ELF-1 (cell line): Measurements from ENCODE around the gene SPTLC1.
"Not testable (repeated sequence)": the region's sequence is repeated elsewhere in the genome, so short reads cannot be mapped to it uniquely, and the experiment has no call there.

Experiments used
- DNase-seq: peaks from one replicate; pipeline ENCODE4 v3.0.0-alpha.2; 2016; ENCODE audit warnings: low read depth, low spot score

Gene SPTLC1

GRCh38 chr9:92035146-92035545, 80.1 kb downstream of the SPTLC1 start:
- DNase-seq, result no peak

GRCh38 chr9:92033991-92034390, 81.2 kb downstream of the SPTLC1 start:
- DNase-seq, result no peak

DNA sequence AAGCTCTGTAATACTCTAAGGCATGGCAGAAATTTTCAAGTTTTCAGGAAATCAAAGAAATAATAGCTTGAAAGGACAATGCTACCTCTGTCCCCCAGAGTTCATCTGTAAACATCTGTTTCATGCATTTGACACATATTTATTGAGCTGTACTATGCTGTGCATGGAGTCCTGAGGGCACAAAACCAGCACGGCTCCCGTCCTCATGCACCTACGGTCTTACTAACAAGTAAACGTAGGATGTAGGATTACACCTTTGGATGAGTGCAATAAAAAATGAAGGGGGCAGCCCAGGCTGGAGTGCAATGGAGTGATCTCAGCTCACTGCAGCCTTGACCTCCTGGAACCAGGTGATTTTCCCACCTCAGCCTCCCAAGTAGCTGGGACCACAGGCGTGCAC, 81.9 kb downstream of the SPTLC1 start:
- DNase-seq, result no peak

DNA sequence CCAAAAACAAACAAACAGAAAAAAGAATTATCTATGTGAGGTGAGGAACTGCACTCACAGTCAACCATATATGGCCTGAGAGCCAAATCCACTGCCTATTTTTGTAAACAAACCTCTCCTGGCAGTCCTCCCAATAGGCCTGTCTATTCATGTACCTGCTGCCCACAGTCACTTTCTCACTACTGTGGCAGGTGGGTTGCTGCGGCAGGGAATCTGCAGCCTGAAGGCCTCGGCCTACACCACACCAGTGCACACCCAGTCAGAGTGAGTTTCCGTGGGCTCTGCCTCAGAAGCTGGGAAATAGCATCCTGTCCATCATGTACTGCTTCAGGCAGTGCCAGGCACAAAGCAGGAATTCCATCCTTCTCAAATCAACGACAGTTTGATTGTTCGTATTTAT, 82.3 kb downstream of the SPTLC1 start:
- DNase-seq, result no peak

DNA sequence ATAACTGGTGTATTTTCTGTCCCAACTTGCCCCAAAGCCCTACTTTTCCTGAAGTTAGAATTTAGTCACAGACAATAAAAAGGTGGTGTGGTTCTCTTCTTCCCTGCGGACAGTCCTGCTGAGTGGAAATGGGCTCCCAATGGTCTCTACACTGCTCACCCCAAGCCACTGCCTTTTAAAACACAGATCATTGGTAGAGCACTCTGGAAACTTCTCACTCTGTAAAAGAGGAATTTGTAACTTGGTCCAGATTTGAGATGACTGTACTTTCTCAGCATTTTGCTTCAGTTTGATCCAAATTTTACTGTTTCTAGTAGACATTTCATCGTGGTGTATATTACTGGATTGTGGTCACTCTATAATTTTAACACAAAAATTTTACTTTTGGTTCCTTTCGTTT, 84.8 kb downstream of the SPTLC1 start:
- DNase-seq, result no peak

GRCh38 chr9:92029553-92029952, 85.7 kb downstream of the SPTLC1 start:
- no peak for DNase-seq

GRCh38 chr9:92026206-92027002, 88.8 kb downstream of the SPTLC1 start:
- DNase-seq, result no peak

GRCh38 chr9:92021785-92022541, 93.2 kb downstream of the SPTLC1 start:
- DNase-seq, result not testable (repeated sequence)

DNA sequence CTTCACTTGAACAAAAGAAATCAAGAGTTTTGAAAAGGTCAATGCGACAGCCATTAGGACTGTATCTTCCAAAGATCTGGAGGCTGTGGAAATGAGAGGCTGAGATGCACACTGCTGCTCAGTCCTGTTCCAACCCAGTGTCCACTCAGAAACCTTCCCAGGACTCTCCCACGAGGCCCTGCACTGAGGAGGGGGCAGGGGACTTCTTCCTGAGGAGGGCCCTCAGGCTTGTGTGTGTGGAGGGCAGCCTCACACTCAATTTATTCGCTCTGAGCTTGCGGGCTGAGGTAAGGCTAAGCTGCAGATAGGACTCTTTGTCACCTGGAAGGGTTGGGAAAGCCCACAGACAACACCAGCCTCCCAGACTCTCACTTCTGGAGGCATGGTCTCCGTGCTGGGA, 95.6 kb downstream of the SPTLC1 start:
- DNase-seq, result peak; percentile 27

DNA sequence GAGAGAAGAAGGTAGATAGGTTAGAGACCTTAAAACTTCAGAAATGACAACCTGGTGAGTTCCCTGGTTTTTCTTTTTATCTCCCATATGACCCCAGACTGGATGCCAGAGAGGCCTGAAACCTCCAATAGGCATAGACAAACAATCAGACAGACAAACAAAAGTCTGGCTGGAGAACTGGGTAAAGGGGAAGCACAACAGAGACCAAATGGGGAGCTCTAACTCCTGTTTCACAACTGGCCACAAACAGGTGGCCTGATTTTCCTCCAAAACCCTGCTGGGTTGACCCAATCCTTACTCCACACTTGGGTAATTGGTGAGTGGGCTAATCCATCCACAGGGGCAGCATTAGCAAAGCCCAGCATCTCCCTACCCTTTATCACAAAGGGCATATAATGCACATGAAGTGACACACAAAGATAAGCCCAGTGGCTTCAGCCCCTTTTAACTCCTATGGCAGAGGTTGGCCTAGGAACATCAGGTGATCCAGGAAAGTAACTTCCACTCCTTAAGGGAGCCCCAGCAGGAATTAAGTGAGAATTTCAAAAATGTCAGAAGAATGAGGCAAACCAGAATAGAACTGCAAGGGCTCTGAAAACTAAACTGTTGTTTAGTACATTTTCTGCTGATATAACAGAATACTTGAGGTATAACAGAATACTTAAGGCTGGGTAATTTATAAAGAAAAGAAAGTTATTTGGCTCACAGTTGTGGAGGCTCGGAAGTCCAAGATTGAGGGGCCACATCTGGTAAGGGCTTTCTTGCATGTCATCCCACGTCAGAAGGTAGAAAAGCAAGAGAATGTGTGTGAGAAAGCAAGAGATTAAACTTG, 104.3 kb downstream of the SPTLC1 start:
- no peak for DNase-seq

- DNase-seq, result not testable (repeated sequence)
Observed at GRCh38 chr9:92010253-92010652, 105.0 kb downstream of the SPTLC1 start.

DNA sequence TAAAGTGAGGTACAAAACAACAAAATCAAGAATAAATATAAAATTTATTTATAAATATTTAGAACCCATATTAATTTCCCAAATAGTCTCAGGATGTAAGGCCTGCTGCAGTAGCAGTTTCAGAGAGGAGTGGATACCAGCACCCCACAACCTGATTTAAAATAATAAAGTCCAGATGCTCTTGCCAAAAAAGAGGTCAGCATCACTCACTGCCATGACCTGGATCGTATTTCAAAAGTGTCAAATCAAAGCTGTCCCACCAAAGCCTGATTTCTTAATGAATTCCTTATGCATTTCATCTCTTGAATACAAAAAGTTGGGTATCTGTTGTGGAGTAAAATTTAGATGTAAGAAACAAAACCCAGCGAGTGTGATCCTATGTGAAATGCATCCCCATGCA, 107.2 kb downstream of the SPTLC1 start:
- no peak for DNase-seq

DNA sequence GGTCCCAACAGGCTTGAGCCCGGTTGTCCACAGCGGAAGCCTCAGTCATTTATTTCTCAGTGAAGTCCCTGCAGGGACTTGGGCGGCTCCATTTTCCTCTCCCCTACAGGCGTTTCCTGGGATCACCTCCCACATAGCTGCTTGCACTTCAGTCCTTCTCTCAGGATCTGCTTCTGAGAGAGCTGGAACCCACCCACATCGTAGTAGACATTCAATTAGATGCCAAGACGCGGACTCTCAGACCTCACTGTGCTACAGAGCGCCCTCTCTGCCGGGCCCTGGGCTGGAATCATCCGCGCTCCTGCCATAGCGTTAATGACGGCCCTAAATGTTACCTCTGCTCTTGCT, 111.2 kb downstream of the SPTLC1 start:
- DNase-seq, result peak; percentile 55

GRCh38 chr9:92003308-92004044, 111.7 kb downstream of the SPTLC1 start:
- no peak for DNase-seq

DNA sequence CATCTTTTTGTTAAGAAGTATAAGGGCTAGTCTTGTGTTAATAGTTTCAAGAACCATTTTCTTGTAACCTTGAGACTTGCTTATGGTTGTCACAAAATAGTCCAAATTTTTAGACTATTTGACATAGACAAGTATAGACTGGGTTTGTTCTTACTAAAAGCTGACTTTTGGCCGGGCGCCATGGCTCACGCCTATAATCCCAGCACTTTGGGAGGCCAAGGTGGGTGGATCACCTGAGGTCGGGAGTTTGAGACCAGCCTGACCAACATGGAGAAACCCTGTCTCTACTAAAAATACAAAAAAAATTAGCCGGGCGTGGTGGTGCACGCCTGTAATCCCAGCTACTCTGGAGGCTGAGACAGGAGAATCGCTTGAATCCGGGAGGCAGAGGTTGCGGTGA, 113.3 kb downstream of the SPTLC1 start:
- DNase-seq, result not testable (repeated sequence)

GRCh38 chr9:92001244-92001643, 114.0 kb downstream of the SPTLC1 start:
- no peak for DNase-seq

- DNase-seq, result no peak
Observed at GRCh38 chr9:91995000-91995655, 120.1 kb downstream of the SPTLC1 start.

GRCh38 chr9:91994422-91994821, 120.8 kb downstream of the SPTLC1 start:
- DNase-seq, result no peak

DNA sequence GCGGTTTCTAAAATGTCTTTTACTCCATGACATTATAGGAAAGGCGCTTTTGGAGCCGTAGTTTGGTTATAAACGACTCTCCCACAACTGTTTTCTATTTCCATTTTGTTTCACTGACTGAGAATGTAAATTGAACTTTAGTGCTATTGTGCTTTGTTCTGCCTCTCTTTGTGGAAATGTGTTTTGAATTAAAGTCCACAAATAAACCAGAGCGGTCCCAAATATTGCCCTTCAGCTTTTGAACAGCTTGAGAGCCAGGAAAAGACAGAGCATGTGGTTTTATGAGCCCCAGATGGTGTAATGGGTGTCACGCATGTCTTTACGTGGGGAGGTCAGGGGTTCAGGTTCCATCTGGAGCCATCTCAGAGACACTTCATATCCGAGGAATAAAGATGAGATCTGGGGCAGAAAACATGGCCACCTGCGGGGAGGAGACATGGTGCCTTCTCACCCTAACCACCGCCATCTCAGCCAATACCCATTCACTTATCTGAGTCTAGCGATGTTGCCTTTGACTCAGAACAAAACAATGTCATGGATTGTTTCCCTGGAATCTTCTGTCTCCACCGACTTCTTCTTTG, 122.7 kb downstream of the SPTLC1 start:
- no peak for DNase-seq

- no peak for DNase-seq
Observed at GRCh38 chr9:91991721-91992341, 123.4 kb downstream of the SPTLC1 start.
